OCI-LY1 (cell line): Measurements from ENCODE around the gene CAD.

Experiments
- EZH2 ChIP-seq: fragments of 200-600 bp; sonication (generic), shearing (Covaris generic); IDR thresholded peaks from 2 replicates; pipeline ENCODE4 v1.8.0; 2017; ENCODE audit warnings: borderline replicate concordance, mixed run types, mild to moderate bottlenecking, antibody characterized with exemption, low read length, moderate library complexity, mixed read lengths
- TF ChIP-seq, protein P1 (sequence below): fragments of 200-600 bp; sonication (generic), shearing (Covaris generic); IDR thresholded peaks from 2 replicates; pipeline ENCODE4 v1.5.1; 2017; ENCODE audit warnings: mild to moderate bottlenecking, antibody characterized with exemption, low read length, moderate library complexity, mixed read lengths

DNA sequence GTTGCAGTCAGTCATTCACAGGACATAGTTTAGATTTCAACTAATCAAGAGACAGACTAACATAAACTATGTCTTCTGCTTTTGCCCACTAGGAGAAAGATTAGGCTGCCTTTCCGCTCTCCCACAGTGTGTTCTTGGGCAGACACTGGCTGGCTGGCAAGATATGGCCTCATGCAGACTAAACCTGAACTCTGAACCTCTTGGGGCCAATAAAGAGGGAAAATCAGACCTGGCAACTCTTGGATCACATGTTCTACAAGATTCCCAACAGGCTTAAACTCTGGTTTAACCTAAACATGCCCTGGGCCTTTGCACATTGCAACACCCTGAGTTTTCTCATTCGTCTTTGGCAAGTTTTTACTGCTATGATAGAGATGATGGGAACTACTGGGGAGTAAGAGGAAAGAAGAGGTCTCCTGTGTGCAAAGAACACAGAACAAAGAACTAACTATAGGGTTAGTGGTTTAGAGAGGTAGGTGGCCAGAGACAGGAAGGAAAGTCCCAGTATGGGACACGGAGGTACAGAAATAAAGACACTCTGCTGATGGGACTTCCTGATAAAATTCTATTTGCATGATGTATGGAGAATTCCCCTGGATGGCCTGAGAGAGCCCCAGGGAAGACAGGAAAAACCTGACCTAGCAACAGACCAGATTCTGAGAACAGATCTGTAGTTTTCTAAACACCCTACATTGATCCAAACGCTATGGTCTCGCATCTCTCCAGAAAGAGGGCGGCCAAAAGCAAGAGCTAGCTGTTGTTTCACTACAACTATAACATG, 7.4 kb upstream of the CAD start:
- TF ChIP-seq, protein P1, sequence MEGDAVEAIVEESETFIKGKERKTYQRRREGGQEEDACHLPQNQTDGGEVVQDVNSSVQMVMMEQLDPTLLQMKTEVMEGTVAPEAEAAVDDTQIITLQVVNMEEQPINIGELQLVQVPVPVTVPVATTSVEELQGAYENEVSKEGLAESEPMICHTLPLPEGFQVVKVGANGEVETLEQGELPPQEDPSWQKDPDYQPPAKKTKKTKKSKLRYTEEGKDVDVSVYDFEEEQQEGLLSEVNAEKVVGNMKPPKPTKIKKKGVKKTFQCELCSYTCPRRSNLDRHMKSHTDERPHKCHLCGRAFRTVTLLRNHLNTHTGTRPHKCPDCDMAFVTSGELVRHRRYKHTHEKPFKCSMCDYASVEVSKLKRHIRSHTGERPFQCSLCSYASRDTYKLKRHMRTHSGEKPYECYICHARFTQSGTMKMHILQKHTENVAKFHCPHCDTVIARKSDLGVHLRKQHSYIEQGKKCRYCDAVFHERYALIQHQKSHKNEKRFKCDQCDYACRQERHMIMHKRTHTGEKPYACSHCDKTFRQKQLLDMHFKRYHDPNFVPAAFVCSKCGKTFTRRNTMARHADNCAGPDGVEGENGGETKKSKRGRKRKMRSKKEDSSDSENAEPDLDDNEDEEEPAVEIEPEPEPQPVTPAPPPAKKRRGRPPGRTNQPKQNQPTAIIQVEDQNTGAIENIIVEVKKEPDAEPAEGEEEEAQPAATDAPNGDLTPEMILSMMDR, result no peak
- no peak for TF ChIP-seq EZH2
